NCI-H1105 (cell line): ENCODE measurements around the gene KRTAP5-9.
"Not testable (repeated sequence)": the region's sequence is repeated elsewhere in the genome, so short reads cannot be mapped to it uniquely, and the experiment has no call there.

Experiments used
- DNase-seq: peaks from one replicate; lab custom pipeline; 2025; lab: John Stamatoyannopoulos, UW

The KRTAP5-9 gene

DNA sequence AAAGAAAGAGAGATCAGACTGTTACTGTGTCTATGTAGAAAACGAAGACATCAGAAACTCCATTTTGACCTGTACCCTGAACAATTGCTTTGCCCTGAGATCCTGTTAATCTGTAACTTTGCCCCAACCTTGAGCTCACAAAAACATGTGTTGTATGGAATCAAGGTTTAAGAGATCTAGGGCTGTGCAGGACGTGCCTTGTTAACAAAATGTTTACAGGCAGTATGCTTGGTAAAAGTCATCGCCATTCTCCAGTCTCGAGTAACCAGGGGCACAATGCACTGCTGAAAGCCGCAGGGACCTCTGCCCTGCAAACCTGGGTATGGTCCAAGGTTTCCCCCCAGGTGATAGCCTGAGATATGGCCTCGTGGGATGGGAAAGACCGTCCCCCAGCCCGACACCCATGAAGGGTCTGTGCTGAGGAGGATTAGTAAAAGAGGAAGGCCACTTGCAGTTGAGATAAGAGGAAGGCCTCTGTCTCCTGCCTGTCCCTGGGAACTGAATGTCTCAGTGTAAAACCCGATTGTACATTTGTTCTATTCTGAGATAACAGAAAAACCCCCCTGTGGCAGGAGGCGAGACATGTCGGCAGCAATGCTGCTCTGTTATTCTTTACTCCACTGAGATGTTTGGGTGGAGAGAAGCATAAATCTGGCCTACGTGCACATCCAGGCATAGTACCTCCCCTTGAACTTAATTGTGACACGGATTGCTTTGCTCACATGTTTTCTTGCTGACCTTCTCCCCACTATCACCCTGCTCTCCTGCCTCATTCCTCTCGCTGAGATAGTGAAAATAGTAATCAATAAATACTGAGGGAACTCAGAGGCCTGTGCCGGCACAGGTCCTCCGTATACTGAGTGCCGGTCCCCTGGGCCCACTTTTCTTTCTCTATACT is 13.3 kb upstream of the KRTAP5-9 start:
- not testable (repeated sequence) for DNase-seq

DNA sequence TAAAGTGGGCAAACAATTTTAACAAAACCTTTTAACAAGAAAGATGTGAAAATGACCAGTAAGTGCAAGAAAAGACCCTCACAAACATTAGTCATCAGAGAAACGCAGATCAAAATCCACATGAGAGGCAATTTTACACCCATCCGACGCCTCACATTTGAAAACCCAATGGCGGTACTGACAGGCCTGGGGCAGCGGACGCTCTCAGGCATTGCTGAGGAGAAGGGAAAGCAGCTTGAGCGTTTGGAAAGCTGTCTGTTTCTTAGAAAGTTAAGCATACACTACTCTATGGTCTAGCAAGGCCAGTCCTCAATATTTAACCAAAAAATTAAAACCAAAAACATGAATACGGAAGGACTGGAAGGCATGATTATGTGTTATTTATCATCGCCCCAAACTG is 12.4 kb upstream of the KRTAP5-9 start:
- DNase-seq: no peak

DNA sequence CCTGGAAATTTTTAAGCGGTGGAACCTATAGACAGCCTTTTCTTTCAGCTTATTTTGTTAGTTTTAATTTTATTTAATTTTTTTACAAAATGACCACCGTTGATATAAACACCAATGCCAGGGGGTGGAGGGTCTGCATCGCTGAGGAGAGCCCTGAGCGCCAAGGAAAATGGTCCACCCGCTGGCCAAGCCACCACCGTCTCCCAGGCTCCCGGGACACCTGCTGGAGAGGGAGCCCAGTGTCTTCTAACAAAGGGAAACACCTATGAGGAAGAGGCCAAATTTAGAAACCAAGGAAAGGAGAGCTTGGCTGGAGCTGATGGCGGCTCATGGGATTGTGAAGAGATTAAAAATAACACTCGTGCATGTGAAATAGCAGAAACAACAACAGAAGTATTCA is 10.7 kb upstream of the KRTAP5-9 start:
- DNase-seq: no peak

DNA sequence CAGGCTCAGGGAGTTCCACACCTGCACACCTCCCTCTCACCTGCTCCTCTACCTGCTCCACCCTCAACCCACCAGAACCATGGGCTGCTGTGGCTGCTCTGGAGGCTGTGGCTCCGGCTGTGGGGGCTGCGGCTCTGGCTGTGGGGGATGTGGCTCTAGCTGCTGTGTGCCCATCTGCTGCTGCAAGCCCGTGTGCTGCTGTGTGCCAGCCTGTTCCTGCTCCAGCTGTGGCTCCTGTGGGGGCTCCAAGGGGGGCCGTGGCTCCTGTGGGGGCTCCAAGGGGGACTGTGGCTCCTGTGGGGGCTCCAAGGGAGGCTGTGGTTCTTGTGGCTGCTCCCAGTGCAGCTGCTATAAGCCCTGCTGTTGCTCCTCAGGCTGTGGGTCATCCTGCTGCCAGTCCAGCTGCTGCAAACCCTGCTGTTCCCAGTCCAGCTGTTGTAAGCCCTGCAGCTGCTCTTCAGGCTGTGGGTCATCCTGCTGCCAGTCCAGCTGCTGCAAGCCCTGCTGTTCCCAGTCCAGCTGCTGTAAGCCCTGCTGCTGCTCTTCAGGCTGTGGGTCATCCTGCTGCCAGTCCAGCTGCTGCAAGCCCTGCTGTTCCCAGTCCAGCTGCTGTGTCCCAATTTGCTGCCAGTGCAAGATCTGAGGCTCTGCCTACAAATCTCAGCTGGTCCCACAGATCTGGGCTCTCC is 10.1 kb upstream of the KRTAP5-9 start, which contains the start of gene KRTAP5-8:
TSS of gene KRTAP5-8 (plus strand) at position 49 of the 689 bp plus-strand sequence. CDS start at position 80, 31 bp downstream.
- not testable (repeated sequence) for DNase-seq

DNA sequence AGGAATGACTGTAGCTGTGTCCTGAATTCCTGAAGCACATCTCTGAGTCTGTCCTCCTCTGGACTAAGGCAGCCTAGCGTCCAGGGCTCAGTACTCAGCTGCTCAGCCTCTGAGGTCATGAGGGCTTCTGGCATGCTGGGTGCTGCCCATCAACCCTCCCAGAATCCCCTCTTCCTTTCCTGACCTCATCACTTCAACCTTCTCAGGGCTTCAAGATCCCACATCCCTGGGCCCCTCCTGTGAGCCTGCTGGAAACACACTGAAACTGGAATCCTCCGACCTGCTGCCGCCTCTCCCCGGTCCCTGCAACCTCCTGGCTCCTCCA is 9.6 kb upstream of the KRTAP5-9 start:
- no peak for DNase-seq

DNA sequence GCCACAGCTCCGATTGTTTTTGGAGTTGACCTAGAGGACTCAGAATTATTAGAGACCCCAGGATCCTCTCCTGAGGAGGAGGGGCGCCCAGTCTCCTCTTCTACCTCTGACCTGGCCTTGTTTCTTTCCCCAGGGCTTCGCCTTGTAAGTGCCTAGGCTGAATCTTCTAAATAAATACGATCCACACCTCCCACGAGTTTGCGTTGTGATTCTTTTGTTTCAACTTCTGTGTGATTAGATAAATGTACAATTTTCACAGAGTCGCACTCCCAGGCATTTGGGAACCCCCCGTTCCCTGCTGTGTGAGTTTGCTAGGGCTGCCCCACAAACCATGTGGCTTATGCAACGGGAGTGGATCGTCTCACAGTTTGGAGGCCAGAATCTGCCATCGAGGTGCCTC is 9.2 kb upstream of the KRTAP5-9 start:
- no peak for DNase-seq

DNA sequence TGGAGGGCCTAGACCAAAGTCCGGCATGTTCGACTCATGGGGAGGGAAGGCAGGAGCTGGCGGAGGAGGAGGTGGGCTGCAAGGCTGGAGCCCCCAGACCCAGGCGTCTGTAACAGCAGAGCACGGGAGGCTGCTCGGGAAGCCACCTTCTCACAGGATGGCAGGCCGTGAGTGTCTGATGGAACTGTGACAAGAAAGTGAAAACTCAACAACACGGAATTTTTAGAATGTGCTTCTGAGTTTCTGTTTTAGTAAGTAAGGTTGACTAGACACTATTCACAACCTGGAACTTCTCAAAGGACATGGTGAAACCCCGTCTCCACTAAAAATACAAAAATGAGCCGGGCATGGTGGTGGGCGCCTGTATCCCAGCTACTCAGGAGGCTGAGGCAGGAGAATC is 8.2 kb upstream of the KRTAP5-9 start:
- not testable (repeated sequence) for DNase-seq

DNA sequence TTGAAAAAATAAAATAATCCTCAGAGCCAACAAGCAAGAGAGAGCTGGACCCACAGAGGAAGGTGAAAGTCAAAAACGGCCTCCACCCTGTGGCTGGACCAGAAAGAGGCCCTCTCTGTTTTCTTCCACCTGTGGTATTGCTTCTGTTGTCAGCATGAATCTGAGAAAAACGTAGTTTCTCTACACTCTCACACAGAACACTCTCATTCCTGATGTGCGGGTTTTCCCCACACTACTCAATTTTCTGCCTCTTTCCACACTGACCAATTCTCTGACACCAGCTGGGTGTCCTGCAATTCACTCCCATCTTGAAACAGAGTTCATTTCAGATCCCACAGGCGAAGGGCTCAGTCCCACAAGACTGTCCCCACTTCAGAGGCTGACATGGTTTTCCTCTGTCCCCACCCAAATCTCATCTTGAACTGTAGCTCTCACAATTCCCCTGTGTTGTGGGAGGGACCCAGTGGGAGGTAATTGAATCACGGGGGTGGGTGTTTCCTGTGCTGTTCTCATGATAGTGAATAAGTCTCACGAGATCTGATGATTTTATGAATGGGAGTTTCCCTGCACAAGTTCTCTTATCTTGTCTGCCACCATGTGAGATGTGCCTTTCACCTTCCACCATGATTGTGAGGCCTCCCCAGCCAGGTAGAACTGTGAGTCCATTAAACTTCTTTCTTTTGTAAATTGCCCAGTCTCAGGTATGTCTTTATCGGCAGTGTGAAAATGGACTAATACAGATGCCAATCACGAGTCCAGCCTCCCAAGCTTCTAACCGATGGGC is 7.5 kb upstream of the KRTAP5-9 start:
- not testable (repeated sequence) for DNase-seq

DNA sequence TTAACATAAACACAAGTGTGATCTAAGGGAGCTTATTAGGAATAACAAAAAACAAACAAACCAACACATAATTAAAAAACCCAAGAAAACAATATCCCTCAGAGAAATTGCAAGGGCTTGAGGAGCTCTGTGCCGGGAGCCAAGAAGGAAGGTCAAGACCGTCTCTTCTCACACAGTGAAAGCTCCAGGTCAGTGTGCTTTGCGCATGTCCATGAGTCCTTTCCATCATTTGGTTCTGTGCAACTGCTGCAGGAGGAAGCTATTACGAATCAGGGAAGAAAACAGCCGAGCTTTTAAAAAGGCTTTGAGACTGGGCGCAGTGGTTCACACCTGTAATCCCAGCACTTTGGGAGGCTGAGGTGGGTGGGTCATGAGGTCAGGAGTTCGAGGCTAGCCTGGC is 5.8 kb upstream of the KRTAP5-9 start:
- no peak for DNase-seq

DNA sequence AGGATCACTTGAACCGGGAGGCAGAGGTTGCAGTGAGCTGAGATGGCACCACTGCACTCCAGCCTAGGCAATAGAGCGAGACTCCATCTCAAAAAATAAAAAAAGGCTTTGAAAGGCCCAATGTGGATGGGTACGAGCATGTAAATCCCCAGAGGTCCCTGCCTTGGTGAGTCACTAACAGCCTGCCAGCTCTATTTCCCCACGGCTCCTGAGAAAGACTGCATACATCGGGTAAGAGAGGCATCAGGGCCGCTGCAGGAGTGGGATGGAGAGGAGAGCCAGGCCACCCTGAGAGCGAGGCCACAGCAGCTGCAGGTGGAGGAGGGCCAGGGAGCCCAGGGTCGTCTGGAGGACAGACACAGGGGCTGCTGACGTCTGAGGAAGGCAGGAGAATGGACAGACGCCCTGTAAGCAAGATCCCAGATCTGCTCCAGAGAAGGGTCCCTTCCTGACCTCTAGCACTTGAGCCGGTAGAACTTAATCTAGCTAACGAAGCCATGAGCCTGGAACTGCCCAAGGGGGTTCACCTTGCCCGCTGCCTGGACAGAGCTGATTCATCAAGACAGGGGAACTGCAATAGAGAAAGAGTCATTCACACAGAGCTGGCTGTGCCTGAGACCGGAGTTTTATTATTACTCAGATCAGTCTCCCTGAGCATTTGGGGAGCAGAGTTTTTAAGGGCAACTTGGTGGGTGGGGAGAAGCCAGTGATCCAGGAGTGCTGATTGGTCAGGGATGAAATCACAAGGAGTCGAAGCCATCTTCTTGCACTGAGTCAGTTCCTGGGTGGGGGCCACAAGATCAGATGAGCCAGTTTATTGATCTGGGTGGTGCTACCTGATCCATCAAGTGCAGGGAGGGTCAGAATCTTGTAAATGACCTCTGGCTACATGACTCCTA is 5.1 kb upstream of the KRTAP5-9 start:
- DNase-seq: no peak

DNA sequence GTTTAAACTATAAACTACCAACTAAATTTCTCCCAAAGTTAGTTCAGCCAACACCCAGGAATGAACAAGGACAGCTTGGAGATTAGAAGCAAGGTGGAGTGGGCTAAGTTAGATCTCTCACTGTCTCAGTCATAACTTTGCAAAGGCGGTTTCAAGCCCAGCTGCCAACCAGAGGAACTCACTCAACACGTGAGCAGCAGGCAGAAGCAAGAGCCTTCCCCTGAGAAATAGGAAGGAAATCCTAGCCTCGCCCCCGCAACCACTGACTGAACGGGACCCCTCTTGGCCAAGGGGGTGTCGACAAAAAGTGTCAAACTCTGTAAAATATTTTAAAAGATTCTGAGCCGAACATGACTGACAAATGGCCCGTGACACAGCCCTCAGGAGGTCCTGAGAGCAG is 4.4 kb upstream of the KRTAP5-9 start:
- no peak for DNase-seq

DNA sequence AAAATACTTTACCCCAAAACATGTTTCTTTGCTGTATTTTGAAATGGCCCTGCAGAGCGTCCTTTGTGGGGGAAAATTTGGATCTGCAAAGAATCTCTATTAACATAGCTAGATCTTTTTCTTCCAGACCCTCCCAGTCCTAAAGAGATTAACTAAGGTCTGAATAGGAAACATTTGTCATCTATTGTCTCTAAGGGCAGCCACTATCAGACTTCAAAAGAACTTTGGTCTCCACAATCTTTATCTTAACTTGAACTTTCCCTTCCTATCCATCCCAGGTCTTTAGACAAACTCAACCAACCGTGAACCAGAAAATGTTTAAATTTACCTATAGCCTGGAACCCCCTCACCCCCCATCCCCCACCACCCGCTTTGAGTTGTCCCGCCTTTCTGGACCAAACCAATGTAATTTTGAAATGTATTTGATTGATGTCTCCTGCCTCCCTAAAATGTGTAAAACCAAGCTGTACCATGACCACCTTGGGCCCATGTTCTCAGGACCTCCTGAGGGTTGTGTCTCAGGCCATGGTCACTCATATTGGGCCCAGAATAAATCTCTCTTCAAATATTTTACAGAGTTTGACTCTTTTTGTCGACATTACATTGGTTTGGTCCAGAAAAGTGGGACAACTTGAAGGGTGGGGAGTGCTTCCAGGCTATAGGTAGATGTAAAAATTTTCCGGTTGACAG is 3.5 kb upstream of the KRTAP5-9 start:
- DNase-seq: no peak

DNA sequence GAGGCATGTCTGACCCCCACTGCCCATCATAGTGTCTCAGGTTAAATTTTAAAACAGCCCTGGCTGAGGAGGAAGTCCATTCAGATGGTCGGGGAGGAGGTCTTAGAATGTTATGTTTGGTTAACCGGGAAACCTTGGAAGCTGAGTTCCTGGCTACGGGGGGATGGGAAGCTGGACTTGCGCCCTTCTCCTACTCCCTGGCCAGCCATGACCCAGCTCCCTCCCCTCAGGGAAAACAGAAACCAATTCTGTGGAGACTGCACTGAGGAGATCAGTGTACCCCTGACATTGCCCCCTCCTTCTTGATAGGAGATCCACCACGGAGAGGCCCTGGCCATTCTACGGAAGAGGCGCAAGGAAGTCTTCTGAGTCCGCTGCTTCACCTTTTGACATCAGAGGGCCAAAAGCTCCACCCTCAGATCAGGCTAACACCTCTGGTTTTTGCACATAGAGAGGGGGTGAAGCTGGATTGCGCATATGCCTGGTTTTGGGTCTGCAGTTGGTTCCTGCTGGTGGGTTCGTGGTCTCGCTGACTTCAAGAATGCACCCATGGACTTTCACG is 2.7 kb upstream of the KRTAP5-9 start:
- DNase-seq: no peak

DNA sequence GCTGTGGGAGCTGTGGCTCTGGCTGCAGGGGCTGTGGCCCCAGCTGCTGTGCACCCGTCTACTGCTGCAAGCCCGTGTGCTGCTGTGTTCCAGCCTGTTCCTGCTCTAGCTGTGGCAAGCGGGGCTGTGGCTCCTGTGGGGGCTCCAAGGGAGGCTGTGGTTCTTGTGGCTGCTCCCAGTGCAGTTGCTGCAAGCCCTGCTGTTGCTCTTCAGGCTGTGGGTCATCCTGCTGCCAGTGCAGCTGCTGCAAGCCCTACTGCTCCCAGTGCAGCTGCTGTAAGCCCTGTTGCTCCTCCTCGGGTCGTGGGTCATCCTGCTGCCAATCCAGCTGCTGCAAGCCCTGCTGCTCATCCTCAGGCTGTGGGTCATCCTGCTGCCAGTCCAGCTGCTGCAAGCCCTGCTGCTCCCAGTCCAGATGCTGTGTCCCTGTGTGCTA is 514 bp downstream of the KRTAP5-9 start:
- no peak for DNase-seq

DNA sequence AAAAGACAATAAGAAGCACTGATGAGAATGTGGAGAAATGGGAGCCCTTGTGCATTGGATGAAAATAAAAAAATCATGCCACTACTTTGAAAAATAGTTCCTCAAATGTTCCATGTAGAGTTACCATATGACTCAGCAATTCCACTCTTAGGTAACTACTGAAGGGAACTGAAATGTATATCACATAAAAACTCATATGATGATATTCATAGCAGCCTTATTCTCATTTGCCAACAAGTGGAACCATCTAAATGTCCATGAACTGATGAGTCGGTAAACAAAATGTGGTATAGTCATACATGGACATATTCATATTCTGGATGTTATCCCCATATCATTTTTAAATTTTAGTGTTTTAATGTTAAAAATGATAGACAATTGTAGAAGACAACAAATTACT is 3.5 kb downstream of the KRTAP5-9 start:
- no peak for DNase-seq

DNA sequence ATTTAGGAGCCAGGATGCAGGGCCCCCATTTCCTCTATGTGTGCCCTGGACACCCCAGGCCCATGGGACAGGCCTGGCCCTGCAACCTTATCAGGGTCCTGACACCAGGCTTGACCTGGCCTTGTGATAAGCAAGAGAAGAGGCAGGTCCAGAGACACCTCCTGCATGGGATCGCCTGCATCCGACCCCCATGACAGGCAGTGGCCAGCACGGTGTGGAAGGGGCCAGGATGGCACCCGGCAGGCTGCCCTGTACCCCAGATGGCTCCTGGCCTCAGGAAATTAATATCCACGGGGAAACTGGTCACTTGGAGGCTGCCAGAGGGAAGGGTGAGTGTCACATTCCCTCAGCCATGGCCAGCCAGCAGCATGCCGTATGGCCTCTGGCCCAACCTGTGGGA is 6.8 kb downstream of the KRTAP5-9 start:
- DNase-seq: no peak

DNA sequence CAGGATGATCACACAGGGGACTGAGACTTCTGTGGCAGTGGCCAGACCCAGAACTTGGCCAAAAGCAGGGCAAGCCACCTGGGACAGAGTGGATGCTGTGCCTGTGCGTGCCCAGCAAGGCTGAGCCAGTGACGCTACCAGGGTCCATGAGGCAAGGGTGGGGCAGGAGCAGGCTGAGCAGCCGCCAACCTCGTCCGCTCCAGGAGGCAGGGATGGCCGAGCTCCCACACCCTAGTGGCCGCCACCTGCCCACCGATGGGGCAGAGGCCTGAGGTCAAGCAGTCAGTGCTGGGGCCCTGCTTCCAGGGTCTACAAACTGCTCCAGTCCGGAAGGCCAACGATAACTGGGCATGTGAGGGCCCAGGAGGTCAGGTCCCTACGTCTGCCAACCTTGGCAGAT is 7.3 kb downstream of the KRTAP5-9 start:
- no peak for DNase-seq

DNA sequence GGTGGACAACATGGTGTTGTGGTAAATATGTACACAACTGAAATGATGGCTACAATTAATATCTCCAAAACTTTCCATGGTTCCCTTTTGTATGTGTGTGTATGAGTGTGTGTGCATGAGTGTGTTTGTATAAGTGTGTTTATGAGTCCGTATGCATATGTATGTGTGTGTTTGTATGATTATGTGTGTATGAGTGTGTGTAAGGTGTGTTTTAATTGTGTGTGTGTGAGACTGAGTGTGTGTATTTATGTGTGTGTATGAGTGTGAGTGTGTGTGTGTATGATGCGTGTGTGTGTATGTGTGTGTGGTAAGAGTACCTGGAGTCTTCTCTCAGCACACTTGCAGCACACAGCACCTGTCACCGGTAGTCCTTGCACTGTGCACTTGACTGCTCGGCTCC is 7.8 kb downstream of the KRTAP5-9 start:
- DNase-seq: no peak

DNA sequence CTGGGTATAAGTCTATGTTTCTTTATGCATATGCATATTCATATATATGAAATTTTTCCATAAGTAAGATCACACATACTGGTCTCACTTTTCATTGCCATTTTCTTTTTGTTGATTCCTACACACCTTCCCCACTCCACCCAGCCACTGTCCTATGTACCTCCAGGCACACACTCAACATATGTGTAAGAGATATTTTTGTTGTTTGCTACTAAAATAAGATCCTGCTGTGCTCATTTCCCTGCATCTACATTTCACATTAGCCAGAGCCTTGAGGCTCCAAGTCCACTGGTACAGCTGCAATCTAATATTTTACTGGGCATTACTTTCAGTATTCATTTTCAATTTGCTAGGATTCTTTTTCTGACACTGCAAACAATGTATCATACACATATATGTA is 9.0 kb downstream of the KRTAP5-9 start:
- no peak for DNase-seq

DNA sequence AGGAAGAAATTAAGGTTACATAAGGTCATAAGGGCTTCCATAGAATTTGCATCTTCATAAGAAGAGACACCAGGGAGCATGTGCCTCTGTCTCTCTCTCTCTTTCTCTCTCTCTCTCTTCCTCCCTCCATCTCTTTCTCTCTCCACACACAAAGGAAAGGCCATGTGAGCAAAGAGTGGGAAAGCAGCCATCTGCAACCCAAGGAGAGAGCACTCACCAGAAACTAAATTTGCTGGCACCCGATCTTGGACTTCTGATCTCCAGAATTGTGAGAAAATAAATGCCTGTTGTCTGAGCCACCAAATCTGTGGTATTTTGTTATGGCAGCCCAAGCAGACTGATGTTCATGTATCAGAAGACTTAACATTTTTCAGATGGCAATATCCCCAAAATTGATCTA is 10.8 kb downstream of the KRTAP5-9 start:
- no peak for DNase-seq

DNA sequence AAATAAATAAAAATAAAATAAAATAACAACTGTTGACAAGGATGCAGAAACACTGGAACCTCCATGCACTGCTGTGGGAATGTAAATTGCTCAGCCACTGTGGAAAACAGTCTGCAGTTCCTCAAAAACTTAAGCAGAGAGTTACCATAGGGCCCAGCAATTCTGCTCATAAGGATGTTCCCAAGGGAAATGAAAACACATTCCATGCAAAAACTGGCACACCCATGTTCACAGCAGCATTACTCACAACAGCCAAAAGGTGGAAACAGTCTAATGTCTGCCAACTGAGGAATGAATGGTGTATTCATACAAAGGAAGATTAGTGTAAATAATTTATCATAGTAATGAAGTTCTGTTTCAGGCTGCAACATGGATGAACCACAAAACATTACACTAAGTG is 13.9 kb downstream of the KRTAP5-9 start:
- no peak for DNase-seq
